Measurements from ENCODE around the gene DPYD.

The DPYD gene

DNA sequence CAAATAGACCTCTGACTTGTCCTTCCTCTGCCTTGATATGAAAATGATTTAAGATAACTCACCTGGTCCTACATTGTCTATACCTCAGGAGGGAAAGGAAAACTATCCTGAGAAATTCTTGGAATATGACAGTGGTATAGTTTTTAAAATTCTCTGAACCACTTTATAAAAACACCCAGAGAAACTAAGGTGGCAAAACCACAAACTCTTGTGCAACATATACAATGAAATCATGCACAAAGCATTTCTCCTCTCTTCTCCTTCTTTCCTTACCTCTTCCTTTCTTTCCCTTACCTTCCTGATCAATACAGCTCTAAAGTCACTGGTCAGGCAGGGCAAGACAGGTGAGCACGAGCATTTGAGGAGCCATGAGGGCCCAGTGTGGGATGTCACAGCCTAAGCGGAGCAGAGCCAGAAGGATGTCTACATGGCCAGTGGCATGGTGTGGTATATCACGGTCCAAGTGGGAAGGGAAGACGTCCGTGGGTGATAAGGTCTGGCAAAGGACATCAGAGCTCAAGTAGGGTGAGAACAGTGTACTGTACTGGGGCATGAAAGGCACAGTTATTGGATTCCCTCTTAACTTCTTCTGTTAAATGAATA lies 543.3 kb downstream of the DPYD start:
- no peak overlapping the region for H3K27ac ChIP-seq (ENCODE audit: poor library complexity, severe bottlenecking)
- no peak for TF ChIP-seq CTCF (IDR thresholded peaks at IDR 0.05; ENCODE audit: poor library complexity, severe bottlenecking)
- no peak overlapping the region for H3K4me3 ChIP-seq (ENCODE audit: severe bottlenecking)
- ATAC-seq (ENCODE audit: low read depth): no peak
- H3K36me3 ChIP-seq (ENCODE audit: low read depth): no peaks in the 10 kb centered on the region
- H3K4me1 ChIP-seq (ENCODE audit: insufficient read depth, poor library complexity, severe bottlenecking): no peaks in the 10 kb centered on the region
- H3K27me3 ChIP-seq (ENCODE audit: insufficient read depth, poor library complexity, severe bottlenecking): no peaks in the 10 kb centered on the region
- no peaks in the 10 kb centered on the region for H3K9me3 ChIP-seq (ENCODE audit: severe bottlenecking)
- DNase-seq (ENCODE audit: low spot score): no peak

GRCh38 chr1:97373000-97373399 lies 547.8 kb downstream of the DPYD start:
- TF ChIP-seq CTCF (IDR thresholded peaks at IDR 0.05; ENCODE audit: poor library complexity, severe bottlenecking): no peak
- Histone ChIP-seq H3K4me3 (ENCODE audit: severe bottlenecking) (no peak overlapping the region), H3K27ac (ENCODE audit: poor library complexity, severe bottlenecking) (no peak overlapping the region), H3K36me3 (ENCODE audit: low read depth) (no peaks in the 10 kb centered on the region), H3K27me3 (ENCODE audit: insufficient read depth, poor library complexity, severe bottlenecking) (no peaks in the 10 kb centered on the region), H3K4me1 (ENCODE audit: insufficient read depth, poor library complexity, severe bottlenecking) (no peaks in the 10 kb centered on the region), H3K9me3 (ENCODE audit: severe bottlenecking) (no peaks in the 10 kb centered on the region)
- DNase-seq (ENCODE audit: low spot score): no peak
- no peak for ATAC-seq (ENCODE audit: low read depth)

GRCh38 chr1:97372531-97372930 lies 548.3 kb downstream of the DPYD start:
- Histone ChIP-seq H3K36me3 (ENCODE audit: low read depth) (no peaks in the 10 kb centered on the region), H3K27ac (ENCODE audit: poor library complexity, severe bottlenecking) (no peak overlapping the region), H3K27me3 (ENCODE audit: insufficient read depth, poor library complexity, severe bottlenecking) (no peaks in the 10 kb centered on the region), H3K9me3 (ENCODE audit: severe bottlenecking) (no peaks in the 10 kb centered on the region), H3K4me3 (ENCODE audit: severe bottlenecking) (no peak overlapping the region), H3K4me1 (ENCODE audit: insufficient read depth, poor library complexity, severe bottlenecking) (no peaks in the 10 kb centered on the region)
- DNase-seq (ENCODE audit: low spot score) (no peak), ATAC-seq (ENCODE audit: low read depth) (no peak)
- TF ChIP-seq CTCF (IDR thresholded peaks at IDR 0.05; ENCODE audit: poor library complexity, severe bottlenecking): no peak

DNA sequence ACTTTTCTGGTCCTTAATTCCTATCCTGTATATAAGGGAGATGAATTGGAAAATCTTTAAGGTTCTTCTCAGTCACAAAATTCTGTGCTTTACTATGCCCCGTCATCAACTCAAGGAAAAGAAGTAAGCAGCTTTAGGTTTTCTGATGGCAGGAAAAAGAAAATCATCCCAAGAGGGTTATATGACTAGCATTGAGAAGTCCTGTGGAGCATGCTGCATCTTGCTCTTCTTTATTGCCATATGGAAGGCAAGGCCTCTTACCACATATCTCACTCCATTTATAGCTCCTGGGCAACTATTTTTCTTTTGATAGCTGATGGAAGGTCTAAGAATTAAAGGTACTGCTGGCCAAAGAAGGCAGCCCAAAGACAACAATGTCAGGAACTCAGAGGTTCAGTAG lies 552.5 kb downstream of the DPYD start:
- Histone ChIP-seq H3K4me1 (ENCODE audit: insufficient read depth, poor library complexity, severe bottlenecking) (peaks cover 14% of the 10 kb centered on the region), H3K9me3 (ENCODE audit: severe bottlenecking) (no peaks in the 10 kb centered on the region), H3K4me3 (ENCODE audit: severe bottlenecking) (no peak overlapping the region), H3K27me3 (ENCODE audit: insufficient read depth, poor library complexity, severe bottlenecking) (no peaks in the 10 kb centered on the region), H3K27ac (ENCODE audit: poor library complexity, severe bottlenecking) (no peak overlapping the region), H3K36me3 (ENCODE audit: low read depth) (no peaks in the 10 kb centered on the region)
- ATAC-seq (ENCODE audit: low read depth) (no peak), DNase-seq (ENCODE audit: low spot score) (no peak)
- TF ChIP-seq CTCF (IDR thresholded peaks at IDR 0.05; ENCODE audit: poor library complexity, severe bottlenecking): no peak

GRCh38 chr1:97366984-97367383 lies 553.9 kb downstream of the DPYD start:
- Histone ChIP-seq H3K9me3 (ENCODE audit: severe bottlenecking) (no peaks in the 10 kb centered on the region), H3K27ac (ENCODE audit: poor library complexity, severe bottlenecking) (no peak overlapping the region), H3K36me3 (ENCODE audit: low read depth) (no peaks in the 10 kb centered on the region), H3K4me1 (ENCODE audit: insufficient read depth, poor library complexity, severe bottlenecking) (peaks cover 14% of the 10 kb centered on the region), H3K27me3 (ENCODE audit: insufficient read depth, poor library complexity, severe bottlenecking) (no peaks in the 10 kb centered on the region), H3K4me3 (ENCODE audit: severe bottlenecking) (no peak overlapping the region)
- no peak for TF ChIP-seq CTCF (IDR thresholded peaks at IDR 0.05; ENCODE audit: poor library complexity, severe bottlenecking)
- DNase-seq (ENCODE audit: low spot score) (no peak), ATAC-seq (ENCODE audit: low read depth) (no peak)

Measured in RWPE2 (cell line).